Rectal smooth muscle tissue (tissue), 1 donor: Measurements from ENCODE around the gene MMP23B.

Experiments used
- H3K27ac ChIP-seq: one replicate; pipeline ENCODE4 v1.7.0; 2013; ENCODE audit warnings: low read depth, low read length, inconsistent platforms
- H3K27me3 ChIP-seq: one replicate; pipeline ENCODE4 v1.7.0; 2013; ENCODE audit warnings: low read length; ENCODE audit not compliant: control insufficient read depth, insufficient read depth
- H3K36me3 ChIP-seq: one replicate; pipeline ENCODE4 v1.7.0; 2013; ENCODE audit warnings: low read length; ENCODE audit not compliant: control insufficient read depth, insufficient read depth
- H3K4me1 ChIP-seq: one replicate; pipeline ENCODE4 v1.7.0; 2013; ENCODE audit warnings: low read length; ENCODE audit not compliant: control insufficient read depth, insufficient read depth
- H3K4me3 ChIP-seq: one replicate; pipeline ENCODE4 v1.7.0; 2013; ENCODE audit warnings: low read length
- H3K9ac ChIP-seq: one replicate; pipeline ENCODE4 v1.7.0; 2013; ENCODE audit warnings: low read length

Gene MMP23B

GRCh38 chr1:1678581-1679380 lies 46.8 kb downstream of the MMP23B start:
- Histone ChIP-seq H3K9ac (no peak overlapping the region), H3K27ac (no peak overlapping the region), H3K4me3 (peak overlapping the region; percentile 45), H3K27me3 (no peaks in the 10 kb centered on the region), H3K4me1 (no peaks in the 10 kb centered on the region), H3K36me3 (no peaks in the 10 kb centered on the region)

- H3K36me3 ChIP-seq = no peaks in the 10 kb centered on the region
- no peak overlapping the region for H3K4me3 ChIP-seq
- no peaks in the 10 kb centered on the region for H3K4me1 ChIP-seq
- no peaks in the 10 kb centered on the region for H3K27me3 ChIP-seq
- no peak overlapping the region for H3K9ac ChIP-seq
- H3K27ac ChIP-seq = no peak overlapping the region
Observed at GRCh38 chr1:1680031-1680911, 48.3 kb downstream of the MMP23B start.

- Histone ChIP-seq H3K4me1 (no peaks in the 10 kb centered on the region), H3K36me3 (no peaks in the 10 kb centered on the region), H3K27me3 (no peaks in the 10 kb centered on the region), H3K4me3 (no peak overlapping the region), H3K27ac (no peak overlapping the region), H3K9ac (no peak overlapping the region)
Observed at GRCh38 chr1:1680912-1681273, 48.9 kb downstream of the MMP23B start.

GRCh38 chr1:1683104-1683905 lies 51.3 kb downstream of the MMP23B start:
- Histone ChIP-seq H3K9ac (no peak overlapping the region), H3K4me3 (no peak overlapping the region), H3K27me3 (no peaks in the 10 kb centered on the region), H3K4me1 (no peaks in the 10 kb centered on the region), H3K36me3 (peaks cover 4% of the 10 kb centered on the region), H3K27ac (no peak overlapping the region)
